SK-N-MC (cell line): ENCODE measurements around the gene CTTNBP2.

ENCODE experiments used
- EZH2 ChIP-seq: fragments of 200-600 bp; sonication (generic); IDR thresholded peaks from one replicate; pipeline ENCODE4 v1.6.1; 2017; ENCODE audit warnings: antibody characterized with exemption
- POLR2AphosphoS5 ChIP-seq: IDR thresholded peaks from 2 replicates; pipeline ENCODE4 v1.6.1; 2012; ENCODE audit warnings: mild to moderate bottlenecking, low read depth, low read length, borderline replicate concordance

GRCh38 chr7:117756586-117757085, 116.6 kb downstream of the CTTNBP2 start:
- no peak for TF ChIP-seq EZH2
- TF ChIP-seq POLR2AphosphoS5: no peak
